Stimulated activated naive B cell treated with anti-CD40 and anti-IgM and Interleukin-4, amounts not matched to agents 10 μg/mL and 1 μg/mL and 100 μg/mL, for 72 hours (primary cell): Measurements from ENCODE around the gene IQGAP2.

ENCODE experiments used
- ATAC-seq, 2 donors: fragments of 150-1000 bp; cut with Tn5 transposase; replicated peaks; 2 replicates each; pipeline ENCODE4 v1.10.0; 2021; ENCODE audit warnings: moderate library complexity in 1 of 2
- DNase-seq: peaks from one replicate; pipeline ENCODE4 v3.0.0; 2021
- H3K27ac Mint-ChIP-seq: one replicate; pipeline ENCODE4 v1.8.0; 2022; ENCODE audit warnings: mild to moderate bottlenecking, mixed read lengths
- H3K27me3 Mint-ChIP-seq, 2 donors: one replicate each; pipeline ENCODE4 v1.8.0; 2022; ENCODE audit warnings: mixed read lengths in 2 of 2
- H3K36me3 Mint-ChIP-seq, 2 donors: one replicate each; pipeline ENCODE4 v1.8.0; 2022; ENCODE audit warnings: mixed read lengths in 2 of 2, mild to moderate bottlenecking in 1 of 2
- H3K4me1 Mint-ChIP-seq, 2 donors: one replicate each; pipeline ENCODE4 v1.8.0; 2022; ENCODE audit warnings: mixed read lengths in 2 of 2, mild to moderate bottlenecking in 1 of 2
- H3K4me3 Mint-ChIP-seq, 2 donors: one replicate each; pipeline ENCODE4 v1.8.0; 2022; ENCODE audit warnings: mild to moderate bottlenecking in 2 of 2, mixed read lengths in 2 of 2, moderate library complexity in 1 of 2
- H3K9me3 Mint-ChIP-seq, 2 donors: one replicate each; pipeline ENCODE4 v1.8.0; 2022; ENCODE audit warnings: mixed read lengths in 2 of 2, mild to moderate bottlenecking in 1 of 2

IQGAP2 gene

DNA sequence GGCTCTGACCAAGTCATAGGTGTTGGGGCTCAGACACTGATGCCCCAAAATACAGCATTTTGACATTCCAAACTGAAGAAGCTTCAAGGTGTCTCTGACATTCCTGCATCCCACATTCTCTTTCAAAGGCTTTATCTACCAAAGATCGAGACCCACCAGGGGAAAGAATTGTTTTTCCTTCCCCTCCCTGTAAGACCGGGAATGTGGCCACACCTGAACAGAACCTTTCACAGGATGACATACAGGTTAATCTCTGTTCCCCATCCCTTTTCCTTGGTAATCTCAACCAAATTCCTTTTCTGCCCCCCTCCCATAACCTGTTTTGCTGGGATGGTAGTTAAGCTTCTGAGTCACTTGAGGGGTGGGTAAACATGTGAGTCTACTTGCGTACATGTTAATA is 72.3 kb downstream of the IQGAP2 start:
- DNase-seq: no peak
- no peak overlapping the region for H3K4me3 Mint-ChIP-seq
- no peak overlapping the region for H3K27ac Mint-ChIP-seq
- no peaks in the 10 kb centered on the region for H3K36me3 Mint-ChIP-seq
- no peak for ATAC-seq
- no peaks in the 10 kb centered on the region for H3K27me3 Mint-ChIP-seq
- no peaks in the 10 kb centered on the region for H3K9me3 Mint-ChIP-seq
- H3K4me1 Mint-ChIP-seq: peaks cover 10 to 22% of the 10 kb centered on the region in 2 donors

DNA sequence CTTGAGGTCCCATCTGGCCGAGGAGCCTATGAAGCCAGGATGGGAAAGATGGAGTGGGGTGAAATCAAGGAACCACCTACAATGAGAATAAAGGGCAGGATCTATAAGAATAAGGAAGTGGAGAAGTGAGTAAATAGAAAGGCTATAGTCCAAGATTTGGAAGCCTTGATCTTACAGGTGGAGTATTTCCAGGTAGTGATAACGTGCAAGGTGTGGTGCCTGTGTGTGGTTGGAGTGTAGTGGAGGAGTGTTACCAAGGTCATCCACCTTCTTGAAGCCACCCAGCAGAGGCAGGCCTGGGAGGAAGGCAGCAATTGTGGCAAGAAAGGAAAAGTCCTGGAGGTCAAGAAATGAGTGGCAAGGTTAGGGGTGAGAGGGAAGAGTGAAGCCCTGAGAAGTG is 72.9 kb downstream of the IQGAP2 start:
- H3K9me3 Mint-ChIP-seq: no peaks in the 10 kb centered on the region
- H3K27me3 Mint-ChIP-seq: no peaks in the 10 kb centered on the region
- peaks cover 10 to 22% of the 10 kb centered on the region in 2 donors for H3K4me1 Mint-ChIP-seq
- no peak overlapping the region for H3K27ac Mint-ChIP-seq
- no peak overlapping the region for H3K4me3 Mint-ChIP-seq
- DNase-seq: no peak
- no peaks in the 10 kb centered on the region for H3K36me3 Mint-ChIP-seq
- no peak for ATAC-seq

DNA sequence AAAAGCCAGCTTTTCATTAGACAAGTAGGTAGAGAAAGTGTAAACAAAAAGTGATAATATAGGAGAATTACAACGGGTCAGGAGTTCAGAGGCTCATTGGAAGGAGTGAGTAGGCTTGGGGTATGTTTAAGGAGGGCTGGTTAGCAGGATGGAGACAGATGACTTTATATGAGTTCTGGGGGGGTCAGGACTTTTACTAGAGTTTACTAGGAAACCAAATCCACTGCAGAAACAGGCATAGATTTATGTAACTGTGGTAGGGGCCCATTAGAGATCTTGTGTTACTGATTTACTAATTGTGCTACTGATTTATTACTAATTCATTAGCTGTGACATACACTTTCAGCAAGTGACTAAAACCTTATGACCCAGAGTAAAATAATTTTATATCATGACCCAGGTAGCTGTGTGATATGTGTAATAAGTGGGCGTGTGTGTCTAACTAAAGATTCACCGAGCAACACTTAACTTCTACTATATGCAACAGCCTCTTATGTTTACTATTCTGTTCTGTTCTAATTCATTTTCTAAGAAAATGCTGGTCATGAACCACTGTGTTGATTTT is 73.5 kb downstream of the IQGAP2 start:
- Mint-ChIP-seq H3K27me3 (no peaks in the 10 kb centered on the region), H3K4me1 (peaks cover 10 to 22% of the 10 kb centered on the region in 2 donors), H3K4me3 (no peak overlapping the region), H3K36me3 (no peaks in the 10 kb centered on the region), H3K9me3 (no peaks in the 10 kb centered on the region), H3K27ac (no peak overlapping the region)
- DNase-seq: no peak
- ATAC-seq: no peak

DNA sequence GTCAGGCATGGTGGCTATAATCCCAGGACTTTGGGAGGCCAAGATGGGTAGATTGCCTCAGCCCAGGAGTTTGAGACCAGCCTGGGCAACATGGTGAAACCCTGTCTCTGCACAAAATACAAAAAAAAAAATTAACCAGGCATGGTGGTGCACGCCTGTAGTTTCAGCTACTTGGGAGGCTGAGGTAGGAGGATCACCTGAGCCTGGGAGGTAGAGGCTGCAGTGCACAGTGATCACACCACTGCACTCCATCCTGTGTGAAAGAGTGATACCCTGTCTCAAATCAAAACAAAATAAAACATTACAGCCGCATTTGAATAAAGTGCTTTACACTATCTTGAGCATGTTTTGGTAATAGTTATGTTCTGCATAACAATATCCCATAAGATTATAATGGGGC is 74.0 kb downstream of the IQGAP2 start:
- ATAC-seq: no peak
- Mint-ChIP-seq H3K27ac (no peak overlapping the region), H3K4me1 (peaks cover 10 to 22% of the 10 kb centered on the region in 2 donors), H3K4me3 (no peak overlapping the region), H3K9me3 (no peaks in the 10 kb centered on the region), H3K27me3 (no peaks in the 10 kb centered on the region), H3K36me3 (no peaks in the 10 kb centered on the region)
- DNase-seq: no peak

DNA sequence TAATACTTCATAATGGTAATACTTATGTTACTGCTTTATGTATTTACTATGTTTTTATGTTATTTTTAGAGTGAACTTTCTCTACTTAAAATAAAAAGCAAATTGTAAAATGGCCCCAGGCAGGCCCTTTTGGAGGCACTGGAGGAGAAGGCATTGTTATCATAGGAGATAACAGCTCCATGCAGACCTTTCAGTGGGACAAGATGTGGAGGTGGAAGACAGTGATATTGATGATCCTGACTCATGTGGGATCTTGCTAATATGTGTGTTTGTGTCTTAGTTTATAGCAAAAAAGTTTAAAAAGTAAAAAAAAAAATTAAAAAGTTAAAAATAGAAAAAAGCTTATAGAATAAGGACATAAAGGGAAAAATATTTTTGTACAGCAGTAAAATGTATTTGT is 74.5 kb downstream of the IQGAP2 start:
- H3K4me1 Mint-ChIP-seq: peaks cover 8 to 22% of the 10 kb centered on the region in 2 donors
- no peak for ATAC-seq
- H3K4me3 Mint-ChIP-seq: no peak overlapping the region
- no peaks in the 10 kb centered on the region for H3K36me3 Mint-ChIP-seq
- DNase-seq: no peak
- no peak overlapping the region for H3K27ac Mint-ChIP-seq
- no peaks in the 10 kb centered on the region for H3K9me3 Mint-ChIP-seq
- H3K27me3 Mint-ChIP-seq: no peaks in the 10 kb centered on the region

DNA sequence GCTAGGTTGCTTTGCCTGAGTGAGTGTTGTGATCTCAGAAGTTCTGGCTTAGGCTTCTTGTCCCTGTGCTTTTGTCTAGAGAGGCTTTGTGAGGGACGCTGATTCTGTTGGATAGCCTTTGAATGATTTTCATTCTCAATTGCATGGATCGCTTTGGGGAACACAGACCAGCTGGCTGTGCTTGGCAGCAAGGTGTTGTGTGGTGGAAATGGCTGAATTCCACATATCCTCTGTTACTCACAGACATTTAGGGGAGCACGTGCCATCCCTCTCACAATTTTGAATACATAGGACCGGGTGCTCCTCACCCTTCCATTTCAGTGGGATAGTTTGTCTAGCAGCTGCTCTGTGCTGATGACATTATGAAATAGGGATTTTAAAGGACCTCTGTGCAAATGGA is 76.2 kb downstream of the IQGAP2 start:
- Mint-ChIP-seq H3K27ac (no peak overlapping the region), H3K36me3 (no peaks in the 10 kb centered on the region), H3K4me1 (peaks cover 3 to 9% of the 10 kb centered on the region in 2 donors), H3K27me3 (no peaks in the 10 kb centered on the region), H3K9me3 (no peaks in the 10 kb centered on the region), H3K4me3 (no peak overlapping the region)
- DNase-seq: no peak
- ATAC-seq: no peak

DNA sequence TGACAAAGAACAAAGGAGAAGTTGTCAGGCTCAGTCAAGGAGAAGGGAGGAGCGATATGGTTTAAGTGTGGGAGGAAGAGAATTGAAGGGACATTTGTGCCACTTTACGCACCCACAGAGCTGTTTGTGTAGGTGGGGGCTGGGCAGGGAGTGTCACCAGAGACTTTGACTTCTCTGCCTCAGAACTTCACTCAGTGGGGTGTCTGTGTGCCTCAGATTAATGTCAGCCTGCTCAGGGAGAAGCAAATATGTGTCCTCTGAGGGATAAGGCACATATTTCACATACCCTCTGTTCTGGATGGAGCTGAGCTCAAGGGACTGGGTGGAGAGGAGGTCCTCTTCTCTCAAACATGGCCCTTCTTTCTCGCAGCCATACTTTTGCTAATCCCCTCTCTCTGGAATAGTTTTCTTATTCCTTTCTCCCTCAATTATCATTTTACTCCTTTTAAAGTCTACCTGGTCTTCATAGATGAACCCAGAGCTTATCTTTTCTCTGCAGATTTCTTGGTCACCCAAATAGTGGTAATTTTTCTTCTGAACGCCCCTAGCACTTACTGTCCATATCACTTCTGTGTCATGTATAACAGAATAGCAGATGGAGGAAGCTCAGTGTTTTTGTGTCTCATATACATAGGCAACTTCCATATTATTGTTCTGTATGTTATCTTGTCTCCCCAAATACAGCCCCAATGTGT is 77.0 kb downstream of the IQGAP2 start:
- H3K4me3 Mint-ChIP-seq: no peak overlapping the region
- peaks cover 3 to 9% of the 10 kb centered on the region in 2 donors for H3K4me1 Mint-ChIP-seq
- H3K27ac Mint-ChIP-seq: peak overlapping the region; percentile 10
- no peak for ATAC-seq
- H3K27me3 Mint-ChIP-seq: no peaks in the 10 kb centered on the region
- H3K9me3 Mint-ChIP-seq: no peaks in the 10 kb centered on the region
- no peak for DNase-seq
- no peaks in the 10 kb centered on the region for H3K36me3 Mint-ChIP-seq

DNA sequence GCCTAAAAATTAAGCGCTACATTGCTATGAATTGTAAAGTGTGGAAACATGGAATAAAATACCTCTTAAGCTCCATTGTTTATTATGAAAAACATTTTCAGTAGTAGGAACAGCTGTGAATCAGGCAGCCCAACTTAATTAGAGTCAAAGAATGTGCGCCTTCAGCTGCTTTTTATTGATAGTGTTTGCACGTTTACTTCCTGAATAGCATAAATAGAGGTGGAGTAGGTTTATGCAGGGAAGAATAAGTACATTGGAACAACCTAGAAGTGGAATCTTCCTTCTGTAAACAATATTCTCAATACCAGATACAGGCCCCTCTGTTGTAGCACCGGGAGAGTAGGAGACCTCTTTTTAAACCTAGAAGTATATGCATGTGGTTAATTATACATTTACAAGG is 79.9 kb downstream of the IQGAP2 start:
- Mint-ChIP-seq H3K4me1 (peaks cover 3 to 9% of the 10 kb centered on the region in 2 donors), H3K4me3 (no peak overlapping the region), H3K36me3 (no peaks in the 10 kb centered on the region), H3K27ac (no peak overlapping the region), H3K27me3 (no peaks in the 10 kb centered on the region), H3K9me3 (no peaks in the 10 kb centered on the region)
- ATAC-seq (no peak), DNase-seq (no peak)

DNA sequence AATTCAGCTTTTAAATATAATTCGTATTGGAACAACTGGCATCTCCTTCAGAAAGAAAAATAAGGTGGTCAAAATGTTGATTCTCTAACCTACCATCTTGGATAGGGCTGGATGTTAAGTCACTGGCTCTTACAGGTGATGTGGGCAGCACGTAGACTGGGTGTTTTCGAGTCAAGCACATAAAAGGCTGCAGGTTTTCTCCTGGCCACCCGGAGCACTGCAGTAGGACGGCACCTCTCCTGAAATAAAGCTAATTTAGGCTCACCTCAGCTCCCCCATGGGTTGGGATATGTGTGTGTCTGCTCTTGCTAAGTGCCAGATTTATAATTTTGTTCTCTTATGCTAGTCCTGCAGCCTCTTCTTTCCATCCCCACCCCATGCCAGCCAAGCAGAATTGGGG is 80.3 kb downstream of the IQGAP2 start:
- ATAC-seq (no peak), DNase-seq (no peak)
- no peaks in the 10 kb centered on the region for H3K36me3 Mint-ChIP-seq
- H3K4me3 Mint-ChIP-seq: no peak overlapping the region
- peaks cover 3 to 9% of the 10 kb centered on the region in 2 donors for H3K4me1 Mint-ChIP-seq
- H3K27ac Mint-ChIP-seq: no peak overlapping the region
- no peaks in the 10 kb centered on the region for H3K27me3 Mint-ChIP-seq
- H3K9me3 Mint-ChIP-seq: no peaks in the 10 kb centered on the region

DNA sequence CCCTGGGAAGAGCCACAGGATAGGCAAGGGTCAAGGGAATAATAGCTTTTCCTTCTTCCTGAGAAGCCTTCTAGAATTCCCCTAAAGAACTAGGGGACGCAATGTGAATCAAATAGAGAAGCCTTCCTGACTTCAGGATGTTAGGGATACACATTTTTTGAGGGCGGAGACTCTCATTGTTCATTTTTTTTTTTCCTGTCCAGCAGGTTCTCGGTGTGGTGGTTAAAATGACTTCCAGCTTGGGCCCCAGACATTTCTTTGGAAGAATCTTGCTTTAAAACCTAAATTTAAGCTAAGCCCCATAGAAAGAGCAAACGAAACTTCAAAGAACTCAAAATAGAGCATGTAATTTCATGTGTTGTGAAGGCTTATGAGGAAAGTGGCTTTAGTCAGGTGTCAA is 80.8 kb downstream of the IQGAP2 start:
- Mint-ChIP-seq H3K4me1 (peaks cover 3 to 9% of the 10 kb centered on the region in 2 donors), H3K9me3 (no peaks in the 10 kb centered on the region)

DNA sequence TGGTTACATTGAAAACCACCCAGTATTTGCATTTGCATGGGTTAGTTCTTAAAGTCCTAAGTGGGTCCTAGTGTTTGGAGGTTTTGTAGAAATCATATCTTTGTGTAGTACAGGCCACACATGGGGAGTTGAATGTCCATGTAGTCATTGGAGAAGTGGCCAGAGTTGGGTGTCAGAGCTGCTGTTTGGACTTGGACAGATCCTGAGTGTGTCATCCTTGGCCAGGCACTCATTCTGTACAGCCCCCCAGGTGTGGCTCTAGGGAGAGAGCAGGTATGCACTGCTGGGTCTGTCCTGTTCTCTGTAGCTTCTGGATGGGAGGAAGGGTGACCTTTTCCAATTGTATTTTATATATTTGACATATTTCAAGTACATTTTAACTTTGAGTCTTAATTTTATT is 82.4 kb downstream of the IQGAP2 start:
- H3K4me3 Mint-ChIP-seq: no peak overlapping the region
- H3K27me3 Mint-ChIP-seq: no peaks in the 10 kb centered on the region
- no peaks in the 10 kb centered on the region for H3K4me1 Mint-ChIP-seq
- H3K9me3 Mint-ChIP-seq: no peaks in the 10 kb centered on the region
- no peak overlapping the region for H3K27ac Mint-ChIP-seq
- no peak for ATAC-seq
- no peaks in the 10 kb centered on the region for H3K36me3 Mint-ChIP-seq
- no peak for DNase-seq

More for the DNA sequence above, 80.8 kb downstream of the IQGAP2 start:
- Mint-ChIP-seq H3K36me3 (no peaks in the 10 kb centered on the region), H3K4me3 (no peak overlapping the region), H3K27me3 (no peaks in the 10 kb centered on the region), H3K27ac (no peak overlapping the region)
- ATAC-seq (no peak), DNase-seq (no peak)

DNA sequence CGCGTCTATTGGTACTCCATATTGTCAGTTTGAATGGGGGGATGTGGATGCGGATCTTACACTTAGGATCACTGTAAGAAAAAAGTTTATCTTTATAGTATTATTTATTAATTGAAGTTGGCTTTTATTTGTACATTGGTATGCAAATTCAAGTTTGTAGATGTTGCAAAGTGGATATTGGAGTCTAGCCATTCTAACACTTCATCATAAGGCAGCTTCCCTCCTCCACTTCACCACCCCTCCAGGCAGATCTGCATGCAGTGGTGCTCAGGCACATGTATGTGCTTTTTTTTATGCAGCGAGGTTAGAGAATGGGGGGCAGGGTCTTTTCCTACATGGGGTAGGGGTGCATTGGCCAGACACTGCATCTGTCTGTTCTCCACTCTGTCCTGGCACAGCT is 84.3 kb downstream of the IQGAP2 start:
- H3K4me1 Mint-ChIP-seq: peaks cover 2 to 4% of the 10 kb centered on the region in 2 donors
- H3K27ac Mint-ChIP-seq: no peak overlapping the region
- H3K4me3 Mint-ChIP-seq: no peak overlapping the region
- H3K27me3 Mint-ChIP-seq: no peaks in the 10 kb centered on the region
- no peak for ATAC-seq
- no peaks in the 10 kb centered on the region for H3K9me3 Mint-ChIP-seq
- H3K36me3 Mint-ChIP-seq: no peaks in the 10 kb centered on the region
- no peak for DNase-seq

DNA sequence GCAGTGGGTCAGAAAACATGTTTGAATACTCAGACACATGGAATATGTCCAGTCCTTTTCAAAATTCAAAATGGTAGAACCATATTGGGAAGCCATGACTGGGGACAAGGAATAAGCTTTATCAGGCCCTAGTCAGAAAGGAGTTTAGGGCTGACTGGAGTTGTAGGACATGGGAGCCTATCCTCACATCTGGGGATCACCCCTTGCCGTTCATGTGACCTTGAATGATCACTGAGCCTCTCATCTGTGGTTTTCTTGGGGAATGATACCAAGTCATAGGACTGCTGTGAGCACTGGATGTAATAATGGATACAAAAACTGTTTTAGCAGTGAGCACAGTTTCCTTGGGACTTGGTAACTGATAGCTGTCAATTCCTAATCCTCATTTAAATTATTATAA is 84.7 kb downstream of the IQGAP2 start:
- DNase-seq (no peak), ATAC-seq (no peak)
- H3K4me3 Mint-ChIP-seq: no peak overlapping the region
- no peaks in the 10 kb centered on the region for H3K27me3 Mint-ChIP-seq
- H3K27ac Mint-ChIP-seq: no peak overlapping the region
- H3K4me1 Mint-ChIP-seq: peaks cover 2 to 4% of the 10 kb centered on the region in 2 donors
- no peaks in the 10 kb centered on the region for H3K9me3 Mint-ChIP-seq
- no peaks in the 10 kb centered on the region for H3K36me3 Mint-ChIP-seq

DNA sequence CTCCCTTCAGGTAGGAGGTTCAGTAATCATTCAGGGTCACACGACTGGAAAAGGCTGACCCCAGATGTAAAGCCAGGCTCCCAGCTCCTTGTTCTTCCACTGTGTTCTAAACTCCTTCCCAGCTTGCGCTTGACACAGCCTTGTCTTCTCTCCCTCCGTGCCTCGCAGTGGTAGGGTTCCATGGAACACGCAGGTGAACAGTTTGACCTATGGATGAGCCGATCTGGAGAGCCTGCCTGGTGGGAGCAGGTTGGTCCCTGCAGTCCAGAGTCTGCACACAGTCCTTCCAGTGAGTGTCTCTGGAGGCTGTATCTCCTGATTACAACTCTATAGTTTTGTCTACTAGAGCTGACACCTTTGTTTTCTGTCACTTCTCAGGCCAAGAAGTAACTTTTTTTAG is 85.9 kb downstream of the IQGAP2 start:
- ATAC-seq (no peak), DNase-seq (no peak)
- Mint-ChIP-seq H3K9me3 (no peaks in the 10 kb centered on the region), H3K27ac (no peak overlapping the region), H3K27me3 (no peaks in the 10 kb centered on the region), H3K4me3 (no peak overlapping the region), H3K4me1 (peaks cover 2 to 4% of the 10 kb centered on the region in 2 donors), H3K36me3 (no peaks in the 10 kb centered on the region)

DNA sequence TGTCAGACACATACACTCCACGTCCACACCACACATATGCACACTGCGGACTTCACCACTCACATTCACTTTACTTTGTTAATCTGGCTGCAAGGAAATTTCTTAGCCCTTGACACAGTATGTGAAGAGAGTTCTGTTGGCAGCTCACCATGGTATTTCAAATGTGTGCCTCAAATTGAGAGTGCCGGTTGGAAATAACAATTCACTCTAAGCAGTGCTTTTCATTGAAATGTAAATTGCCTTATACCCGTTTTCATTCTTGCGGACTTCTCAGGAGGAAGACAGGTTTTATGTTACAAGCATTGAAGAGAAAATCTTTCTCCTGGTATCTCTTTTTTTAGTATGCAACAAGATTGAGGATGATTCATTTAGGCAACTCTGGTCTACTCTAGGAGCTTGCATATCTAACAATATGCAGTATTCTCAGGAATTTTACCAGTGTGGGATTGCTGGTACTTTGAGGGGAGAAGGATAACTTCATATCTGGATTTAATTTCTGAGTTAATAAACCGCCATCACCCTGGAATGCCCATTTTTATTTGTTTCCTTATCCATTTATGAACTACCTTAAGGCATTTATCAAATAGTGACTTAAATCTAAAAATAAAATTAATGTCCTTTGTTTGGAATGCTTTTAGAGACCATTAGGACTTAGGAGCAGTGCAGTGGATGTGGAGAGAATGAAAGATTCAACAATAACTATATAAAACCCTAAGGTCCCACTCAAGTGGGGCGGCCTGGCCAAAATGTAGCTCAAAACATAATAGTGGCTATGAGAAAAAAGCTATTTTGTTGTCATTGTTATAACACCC is 87.0 kb downstream of the IQGAP2 start:
- ATAC-seq: no peak
- no peaks in the 10 kb centered on the region for H3K36me3 Mint-ChIP-seq
- H3K27me3 Mint-ChIP-seq: no peaks in the 10 kb centered on the region
- no peak for DNase-seq
- H3K4me1 Mint-ChIP-seq: peaks cover 2 to 4% of the 10 kb centered on the region in 2 donors
- H3K9me3 Mint-ChIP-seq: no peaks in the 10 kb centered on the region
- no peak overlapping the region for H3K4me3 Mint-ChIP-seq
- H3K27ac Mint-ChIP-seq: no peak overlapping the region
